ENCODE data around the gene BPI. TPM values are rescaled to one million over a fixed set of nuclear protein-coding genes. Genes with fewer than 3 reads are reported as not detected.

Gene BPI
- total and polyA plus RNA-seq, 2 donors (not counting 1 experiment from before 2014, with no cell fraction given) = 0.10 to 0.44 TPM

DNA sequence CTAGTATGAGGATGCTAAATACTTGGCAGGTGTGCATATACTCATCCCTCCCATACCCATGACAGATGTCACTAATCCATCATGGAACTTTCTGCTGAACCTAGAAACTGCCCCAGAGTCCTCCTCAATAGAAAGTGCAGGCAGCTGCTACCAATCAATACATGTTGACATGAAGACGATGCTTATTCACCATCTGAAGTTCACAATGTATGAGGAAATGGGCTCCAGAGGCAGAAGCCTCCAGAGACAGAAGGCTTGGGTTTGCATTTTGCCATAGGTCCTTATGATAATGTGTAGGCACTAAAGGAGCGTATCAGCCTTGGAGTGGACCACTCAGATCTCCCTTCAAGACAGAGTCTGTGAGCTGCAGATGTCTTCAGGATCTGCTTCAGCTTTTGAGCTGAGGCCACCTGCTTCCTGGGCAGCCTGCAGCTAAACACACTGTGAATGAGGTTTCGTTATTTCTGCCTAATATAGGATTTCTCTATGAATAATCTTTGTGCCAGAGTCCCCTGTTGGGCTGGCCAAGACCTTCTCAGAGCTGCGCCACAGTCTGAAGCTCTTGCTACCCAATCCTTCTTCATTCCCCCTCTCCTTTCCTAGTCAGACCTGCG is 35.9 kb upstream of the BPI start:
- ATAC-seq (ENCODE audit: low read depth) (no peak), DNase-seq (no peak)
- H2AFZ ChIP-seq (ENCODE audit: insufficient read depth, low read depth, low read length, poor library complexity, severe bottlenecking) = no peak overlapping the region
- Mint-ChIP-seq H3K9me3 (ENCODE audit: insufficient read depth) (no peaks in the 10 kb centered on the region), H3K4me1 (no peaks in the 10 kb centered on the region), H3K4me3 (no peak overlapping the region), H3K27me3 (peaks cover 34% of the 10 kb centered on the region), H3K27ac (no peak overlapping the region)
- H3K9ac ChIP-seq (ENCODE audit: low read length) = no peak overlapping the region
- peaks cover 0 to 6% (median 0%) of the 10 kb centered on the region in 3 donors for H3K9me3 ChIP-seq (ENCODE audit: control extremely low read depth in 1 of 3, control insufficient read depth in 2 of 3, insufficient read depth in 1 of 3, low read length in 2 of 3)
- ChIA-PET POLR2A (no interaction called here), CTCF (no interaction called here)
- no peak overlapping the region for H3K4me2 ChIP-seq (replicated peaks; ENCODE audit: low read depth, low read length, poor library complexity, severe bottlenecking)
- TF ChIP-seq EZH2 (IDR thresholded peaks at IDR 0.05; ENCODE audit: borderline replicate concordance, insufficient read depth, low read depth, low read length, poor library complexity, severe bottlenecking) = no peak
- TF ChIP-seq, protein P1, sequence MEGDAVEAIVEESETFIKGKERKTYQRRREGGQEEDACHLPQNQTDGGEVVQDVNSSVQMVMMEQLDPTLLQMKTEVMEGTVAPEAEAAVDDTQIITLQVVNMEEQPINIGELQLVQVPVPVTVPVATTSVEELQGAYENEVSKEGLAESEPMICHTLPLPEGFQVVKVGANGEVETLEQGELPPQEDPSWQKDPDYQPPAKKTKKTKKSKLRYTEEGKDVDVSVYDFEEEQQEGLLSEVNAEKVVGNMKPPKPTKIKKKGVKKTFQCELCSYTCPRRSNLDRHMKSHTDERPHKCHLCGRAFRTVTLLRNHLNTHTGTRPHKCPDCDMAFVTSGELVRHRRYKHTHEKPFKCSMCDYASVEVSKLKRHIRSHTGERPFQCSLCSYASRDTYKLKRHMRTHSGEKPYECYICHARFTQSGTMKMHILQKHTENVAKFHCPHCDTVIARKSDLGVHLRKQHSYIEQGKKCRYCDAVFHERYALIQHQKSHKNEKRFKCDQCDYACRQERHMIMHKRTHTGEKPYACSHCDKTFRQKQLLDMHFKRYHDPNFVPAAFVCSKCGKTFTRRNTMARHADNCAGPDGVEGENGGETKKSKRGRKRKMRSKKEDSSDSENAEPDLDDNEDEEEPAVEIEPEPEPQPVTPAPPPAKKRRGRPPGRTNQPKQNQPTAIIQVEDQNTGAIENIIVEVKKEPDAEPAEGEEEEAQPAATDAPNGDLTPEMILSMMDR (IDR thresholded peaks at IDR 0.05) = no peak
- WGBS (ENCODE audit: insufficient coverage) = 88% methylated on average over 3 of the region's 5 CpGs
- H3K27ac ChIP-seq (ENCODE audit: low read length in 2 of 2) = no peak overlapping the region
- H3K4me1 ChIP-seq (ENCODE audit: control insufficient read depth in 2 of 2, insufficient read depth in 2 of 2, low read length in 2 of 2) = no peaks in the 10 kb centered on the region
- H3K79me2 ChIP-seq (ENCODE audit: control insufficient read depth, insufficient read depth, low read length) = no peaks in the 10 kb centered on the region
- H3K27me3 ChIP-seq (replicated peaks in 1 of 4; ENCODE audit: control extremely low read depth in 1 of 4, control insufficient read depth in 3 of 4, insufficient read depth in 4 of 4, low read length in 3 of 4) = peaks cover 0 to 6% (median 1%) of the 10 kb centered on the region in 4 experiments
- no peaks in the 10 kb centered on the region for H4K20me1 ChIP-seq (ENCODE audit: control insufficient read depth, insufficient read depth, low read length, poor library complexity, severe bottlenecking)
- H3K36me3 ChIP-seq (replicated peaks in 1 of 2; ENCODE audit: control extremely low read depth in 1 of 2, control insufficient read depth in 1 of 2, extremely low read depth in 1 of 2, insufficient read depth in 2 of 2, low read length in 1 of 2) = no peaks in the 10 kb centered on the region
- intact Hi-C loops (cut with micrococcal nuclease) = no loop called here
- no peak overlapping the region for H3K4me3 ChIP-seq (ENCODE audit: control extremely low read depth in 1 of 5, extremely low read depth in 1 of 5, insufficient read depth in 1 of 5, low read depth in 2 of 5, low read length in 4 of 5)

DNA sequence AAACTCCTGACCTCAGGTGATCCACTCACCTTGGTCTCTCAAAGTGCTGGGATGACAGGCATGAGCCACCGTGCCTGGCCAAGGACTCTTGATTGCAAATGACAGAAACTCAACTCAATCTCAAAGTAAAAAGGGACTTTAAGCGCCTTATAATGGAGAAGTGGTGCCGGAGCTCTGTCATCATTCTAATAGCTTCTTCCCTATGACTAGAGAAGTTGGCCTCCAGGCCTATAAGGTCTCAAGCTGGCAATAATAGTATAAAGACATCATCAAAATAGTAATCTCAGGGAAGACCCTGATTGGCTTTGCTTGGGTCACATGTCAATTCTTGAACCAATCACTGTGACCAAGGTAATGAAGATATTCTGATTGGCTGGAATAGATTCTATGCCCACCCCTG is 34.9 kb upstream of the BPI start:
- no peaks in the 10 kb centered on the region for H3K4me1 ChIP-seq (ENCODE audit: control insufficient read depth in 2 of 2, insufficient read depth in 2 of 2, low read length in 2 of 2)
- intact Hi-C loops (cut with micrococcal nuclease) = no loop called here
- H3K9me3 ChIP-seq (ENCODE audit: control extremely low read depth in 1 of 3, control insufficient read depth in 2 of 3, insufficient read depth in 1 of 3, low read length in 2 of 3) = peaks cover 0 to 6% (median 0%) of the 10 kb centered on the region in 3 donors
- H3K9me3 Mint-ChIP-seq (ENCODE audit: insufficient read depth) = no peaks in the 10 kb centered on the region
- no peak overlapping the region for H3K4me3 ChIP-seq (ENCODE audit: control extremely low read depth in 1 of 5, extremely low read depth in 1 of 5, insufficient read depth in 1 of 5, low read depth in 2 of 5, low read length in 4 of 5)
- no peak for DNase-seq
- no peaks in the 10 kb centered on the region for H3K36me3 ChIP-seq (replicated peaks in 1 of 2; ENCODE audit: control extremely low read depth in 1 of 2, control insufficient read depth in 1 of 2, extremely low read depth in 1 of 2, insufficient read depth in 2 of 2, low read length in 1 of 2)
- ATAC-seq (ENCODE audit: low read depth) = no peak
- H3K4me3 Mint-ChIP-seq = no peak overlapping the region
- WGBS (ENCODE audit: insufficient coverage) = no CpG with 5 or more reads among the region's 3 CpGs
- POLR2A ChIA-PET = no interaction called here
- H3K4me2 ChIP-seq (replicated peaks; ENCODE audit: low read depth, low read length, poor library complexity, severe bottlenecking) = no peak overlapping the region
- H3K27ac ChIP-seq (ENCODE audit: low read length in 2 of 2) = no peak overlapping the region
- H3K79me2 ChIP-seq (ENCODE audit: control insufficient read depth, insufficient read depth, low read length) = no peaks in the 10 kb centered on the region
- CTCF ChIA-PET = interaction anchor here (0.7 kb wide), 1 partner anchor 918 kb away, joined by 3 read pairs; no protein-coding TSS in a partner anchor
- TF ChIP-seq, protein P1 (IDR thresholded peaks at IDR 0.05) = no peak
- TF ChIP-seq EZH2 (IDR thresholded peaks at IDR 0.05; ENCODE audit: borderline replicate concordance, insufficient read depth, low read depth, low read length, poor library complexity, severe bottlenecking) = no peak
- H3K4me1 Mint-ChIP-seq = no peaks in the 10 kb centered on the region
- no peaks in the 10 kb centered on the region for H4K20me1 ChIP-seq (ENCODE audit: control insufficient read depth, insufficient read depth, low read length, poor library complexity, severe bottlenecking)
- peaks cover 0 to 3% (median 0%) of the 10 kb centered on the region in 4 experiments for H3K27me3 ChIP-seq (replicated peaks in 1 of 4; ENCODE audit: control extremely low read depth in 1 of 4, control insufficient read depth in 3 of 4, insufficient read depth in 4 of 4, low read length in 3 of 4)
- H3K27me3 Mint-ChIP-seq = peaks cover 30% of the 10 kb centered on the region
- H3K9ac ChIP-seq (ENCODE audit: low read length) = no peak overlapping the region
- H2AFZ ChIP-seq (ENCODE audit: insufficient read depth, low read depth, low read length, poor library complexity, severe bottlenecking) = no peak overlapping the region
- no peak overlapping the region for H3K27ac Mint-ChIP-seq

All from B cell (primary cell).